Measurements from ENCODE around the gene VDAC1. TPM values are rescaled to one million over a fixed set of nuclear protein-coding genes. Genes with fewer than 3 reads are reported as not detected.

VDAC1 gene
- total RNA-seq, 3 donors from 2014 or later = 153 to 283 (median 246) TPM

DNA sequence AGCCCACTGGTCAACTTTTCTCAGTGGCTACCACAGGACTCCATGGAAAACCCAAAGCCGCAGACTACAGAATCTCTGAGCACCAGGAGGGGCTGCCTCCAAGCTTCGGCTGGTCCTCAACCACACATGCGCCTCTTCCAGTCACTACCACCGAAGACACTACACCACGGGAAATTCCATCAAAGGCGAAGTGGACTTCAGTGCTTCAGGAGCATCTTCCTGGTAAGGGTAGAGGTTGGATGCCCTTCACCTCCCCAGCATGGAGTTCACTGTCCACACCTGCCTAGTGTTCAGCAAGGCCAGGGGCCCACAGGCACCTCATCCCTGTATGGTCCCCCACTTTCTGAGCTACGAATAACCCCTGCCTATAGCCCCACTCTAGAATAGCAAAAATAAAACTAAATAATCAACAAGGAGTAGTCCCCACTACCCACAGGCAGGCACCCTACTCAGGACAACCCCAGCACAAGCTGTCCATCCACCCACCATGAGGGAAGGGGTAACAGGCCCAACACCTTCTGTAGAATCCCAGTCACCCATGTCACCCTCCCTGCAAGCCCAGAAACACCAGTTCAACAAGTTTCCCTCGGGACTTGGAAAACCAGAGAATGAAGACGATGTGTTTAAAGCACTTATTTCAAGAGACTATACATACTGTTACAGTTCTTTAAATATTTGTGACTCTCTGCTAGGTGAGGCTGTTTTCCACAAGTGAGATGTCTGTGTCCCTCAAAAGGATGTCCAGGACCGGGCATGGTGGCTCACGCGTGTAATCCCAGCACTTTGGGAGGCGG, 2.6 kb downstream of the VDAC1 start:
- intact Hi-C loops (cut with DNase I, micrococcal nuclease) = no loop called here
- ATAC-seq (no peak), DNase-seq (no peak)
- Histone ChIP-seq H3K4me1 (ENCODE audit: low read depth) (peaks cover 32% of the 10 kb centered on the region), H3K9me3 (no peaks in the 10 kb centered on the region), H3K36me3 (ENCODE audit: low read depth) (no peaks in the 10 kb centered on the region), H3K4me3 (no peak overlapping the region)
- TF ChIP-seq, protein P1, sequence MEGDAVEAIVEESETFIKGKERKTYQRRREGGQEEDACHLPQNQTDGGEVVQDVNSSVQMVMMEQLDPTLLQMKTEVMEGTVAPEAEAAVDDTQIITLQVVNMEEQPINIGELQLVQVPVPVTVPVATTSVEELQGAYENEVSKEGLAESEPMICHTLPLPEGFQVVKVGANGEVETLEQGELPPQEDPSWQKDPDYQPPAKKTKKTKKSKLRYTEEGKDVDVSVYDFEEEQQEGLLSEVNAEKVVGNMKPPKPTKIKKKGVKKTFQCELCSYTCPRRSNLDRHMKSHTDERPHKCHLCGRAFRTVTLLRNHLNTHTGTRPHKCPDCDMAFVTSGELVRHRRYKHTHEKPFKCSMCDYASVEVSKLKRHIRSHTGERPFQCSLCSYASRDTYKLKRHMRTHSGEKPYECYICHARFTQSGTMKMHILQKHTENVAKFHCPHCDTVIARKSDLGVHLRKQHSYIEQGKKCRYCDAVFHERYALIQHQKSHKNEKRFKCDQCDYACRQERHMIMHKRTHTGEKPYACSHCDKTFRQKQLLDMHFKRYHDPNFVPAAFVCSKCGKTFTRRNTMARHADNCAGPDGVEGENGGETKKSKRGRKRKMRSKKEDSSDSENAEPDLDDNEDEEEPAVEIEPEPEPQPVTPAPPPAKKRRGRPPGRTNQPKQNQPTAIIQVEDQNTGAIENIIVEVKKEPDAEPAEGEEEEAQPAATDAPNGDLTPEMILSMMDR (IDR thresholded peaks at IDR 0.05) = no peak

DNA sequence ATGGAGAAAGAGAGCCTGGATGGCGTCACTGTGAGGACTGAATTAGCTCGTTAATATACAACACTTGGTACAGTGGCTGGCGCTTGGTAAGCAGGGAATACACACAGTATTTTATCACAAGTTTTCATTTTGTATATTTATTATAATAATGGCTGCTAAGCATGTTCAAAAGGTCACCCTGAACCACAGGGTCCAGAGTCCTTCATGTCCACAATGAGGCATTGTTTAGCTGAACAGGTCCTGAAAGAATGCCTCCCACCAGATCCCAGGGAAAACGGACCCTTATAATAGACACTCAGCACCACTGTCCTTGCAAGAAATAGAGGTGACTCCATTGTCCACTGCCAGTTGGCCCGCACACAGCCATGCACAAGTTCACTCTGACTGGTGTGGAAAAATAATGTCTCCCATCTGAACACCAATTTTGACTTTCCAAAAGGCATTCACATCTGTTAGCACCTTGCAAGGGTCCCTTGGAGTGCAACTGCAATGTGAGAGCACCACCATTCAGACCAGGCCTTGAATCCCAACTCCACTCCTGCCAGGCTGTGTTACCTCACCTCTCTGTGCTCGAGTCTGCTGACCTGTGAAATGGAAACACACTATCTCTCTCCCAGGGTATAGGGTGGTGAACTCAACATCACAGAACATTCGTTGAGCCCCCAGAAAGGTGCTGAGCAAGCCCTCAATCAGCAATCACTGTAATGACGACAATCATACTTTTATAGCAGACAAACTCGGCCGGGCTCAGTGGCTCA, 3.9 kb downstream of the VDAC1 start:
- DNase-seq (no peak), ATAC-seq (no peak)
- H3K4me1 ChIP-seq (ENCODE audit: low read depth) = peaks cover 32% of the 10 kb centered on the region

DNA sequence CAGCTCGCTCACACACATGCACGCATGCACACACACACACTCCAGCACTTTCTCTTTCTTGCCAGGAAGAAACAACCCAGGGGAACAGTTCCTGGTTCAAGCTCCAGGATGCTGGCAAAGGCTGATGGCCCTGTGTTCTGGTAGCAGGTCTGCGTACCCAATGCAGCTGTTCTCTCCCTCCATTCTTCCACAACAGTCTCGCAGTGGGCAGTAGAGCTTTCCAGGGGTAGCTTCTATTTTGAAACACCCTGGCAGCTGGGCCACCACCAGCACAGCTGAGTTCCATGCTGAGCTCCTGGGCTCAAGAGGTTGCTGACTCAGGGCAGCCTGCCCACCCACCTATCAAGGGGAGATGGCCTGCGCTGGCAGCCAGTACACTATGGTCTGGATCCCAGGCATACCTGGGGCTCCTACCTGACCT, 4.7 kb downstream of the VDAC1 start:
- H3K4me3 ChIP-seq = no peak overlapping the region
- intact Hi-C loops (cut with DNase I, micrococcal nuclease) = no loop called here

More for the DNA sequence above, 3.9 kb downstream of the VDAC1 start:
- no peak overlapping the region for H3K4me3 ChIP-seq
- no peaks in the 10 kb centered on the region for H3K9me3 ChIP-seq
- intact Hi-C loops (cut with DNase I, micrococcal nuclease) = no loop called here
- H3K36me3 ChIP-seq (ENCODE audit: low read depth) = no peaks in the 10 kb centered on the region
- TF ChIP-seq, protein P1 (IDR thresholded peaks at IDR 0.05) = no peak

DNA sequence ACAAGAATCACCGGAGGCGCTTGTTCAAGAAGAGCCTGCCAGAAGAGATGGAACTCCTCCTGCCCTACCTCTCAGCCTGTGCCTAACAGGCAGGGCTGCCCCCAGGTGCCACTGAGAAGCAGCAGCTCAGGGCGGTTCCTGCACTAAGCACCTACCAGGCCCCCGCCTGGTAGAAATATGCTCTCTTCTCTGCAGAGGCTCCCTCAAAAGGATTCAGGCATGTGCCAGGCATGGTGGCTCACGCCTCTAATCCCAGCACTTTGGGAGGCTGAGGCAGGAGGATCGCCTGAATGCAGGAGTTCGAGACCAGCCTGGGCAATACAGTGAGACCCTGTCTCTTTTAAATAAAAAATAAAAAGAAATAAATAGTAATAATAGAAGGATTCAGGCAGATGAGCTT, 6.0 kb downstream of the VDAC1 start:
- ATAC-seq = no peak
- TF ChIP-seq, protein P1 (IDR thresholded peaks at IDR 0.05) = no peak

More for the DNA sequence above, 4.7 kb downstream of the VDAC1 start:
- DNase-seq = no peak
- Histone ChIP-seq H3K9me3 (no peaks in the 10 kb centered on the region), H3K36me3 (ENCODE audit: low read depth) (no peaks in the 10 kb centered on the region), H3K4me1 (ENCODE audit: low read depth) (peaks cover 37% of the 10 kb centered on the region)
- no peak for ATAC-seq
- TF ChIP-seq, protein P1 (IDR thresholded peaks at IDR 0.05) = no peak

DNA sequence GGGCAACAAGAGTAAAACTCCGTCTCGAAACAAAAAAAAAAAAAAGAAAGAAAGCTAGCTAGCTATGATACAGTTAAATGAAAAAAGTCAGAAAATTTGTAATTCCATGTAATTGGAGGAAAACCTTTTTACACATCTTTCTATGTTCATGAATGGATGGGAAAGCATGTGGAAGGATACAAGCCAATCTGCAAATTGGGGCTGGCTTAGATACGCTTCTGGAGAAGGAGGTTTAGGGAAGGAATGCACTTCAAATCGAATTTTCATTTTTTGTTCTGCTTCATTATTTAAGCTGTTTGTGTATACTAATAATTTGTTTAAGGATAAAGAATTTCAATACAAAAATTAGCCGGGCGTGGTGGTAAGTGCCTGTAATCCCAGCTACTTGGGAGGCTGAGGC, 6.7 kb downstream of the VDAC1 start:
- TF ChIP-seq, protein P1 (IDR thresholded peaks at IDR 0.05) = no peak
- intact Hi-C loops (cut with DNase I, micrococcal nuclease) = no loop called here
- Histone ChIP-seq H3K4me3 (no peak overlapping the region), H3K9me3 (no peaks in the 10 kb centered on the region), H3K36me3 (ENCODE audit: low read depth) (no peaks in the 10 kb centered on the region), H3K4me1 (ENCODE audit: low read depth) (peaks cover 38% of the 10 kb centered on the region)
- no peak for DNase-seq
- ATAC-seq = no peak

More for the DNA sequence above, 6.0 kb downstream of the VDAC1 start:
- intact Hi-C loops (cut with DNase I, micrococcal nuclease) = no loop called here
- Histone ChIP-seq H3K4me3 (no peak overlapping the region), H3K9me3 (no peaks in the 10 kb centered on the region), H3K4me1 (ENCODE audit: low read depth) (peaks cover 45% of the 10 kb centered on the region), H3K36me3 (ENCODE audit: low read depth) (no peaks in the 10 kb centered on the region)
- no peak for DNase-seq
